ENCODE measurements around the gene C12orf56. TPM values are rescaled to one million over a fixed set of nuclear protein-coding genes. Genes with fewer than 3 reads are reported as not detected.
"Not testable (repeated sequence)": the region's sequence is repeated elsewhere in the genome, so short reads cannot be mapped to it uniquely, and the experiment has no call there.

C12orf56 gene
- total and polyA plus RNA-seq, 4 donors: 0.08 to 0.47 (median 0.24) TPM; not detected in 1

DNA sequence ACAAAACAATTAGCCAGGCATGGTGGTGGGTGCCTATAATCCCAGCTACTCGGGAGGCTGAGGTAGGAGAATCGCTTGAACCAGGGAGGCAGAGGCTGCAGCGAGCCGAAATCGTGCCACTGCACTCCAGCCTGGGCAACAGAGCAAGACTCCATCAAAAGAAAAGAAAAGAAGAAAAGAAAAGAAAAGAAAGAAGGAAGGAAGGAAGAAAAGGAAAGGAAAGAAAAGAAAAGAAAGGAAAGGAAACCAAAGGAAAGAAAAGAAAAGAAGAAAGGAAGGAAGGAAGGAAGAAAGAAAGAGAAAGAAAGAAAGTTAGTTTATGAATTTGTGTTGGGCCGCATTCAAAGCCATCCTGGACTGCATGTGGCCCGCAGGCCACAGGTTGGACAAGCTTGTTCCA, 172.9 kb downstream of the C12orf56 start:
- H3K4me3 ChIP-seq (ENCODE audit: low read depth in 1 of 3, low read length in 3 of 3); H3K27me3 ChIP-seq (ENCODE audit: control insufficient read depth in 4 of 4, insufficient read depth in 4 of 4, low read length in 3 of 4); H3K9me3 ChIP-seq (ENCODE audit: control insufficient read depth in 4 of 4, low read length in 3 of 4); DNase-seq (ENCODE audit: low spot score); H3K27ac ChIP-seq (ENCODE audit: low read depth in 1 of 2, low read length in 2 of 2); H3K9ac ChIP-seq (ENCODE audit: low read depth in 1 of 2, low read length in 2 of 2): not testable (repeated sequence)
- WGBS: 99% methylated on average over 7 of the region's 7 CpGs
- H3K36me3 ChIP-seq (ENCODE audit: control insufficient read depth in 4 of 4, insufficient read depth in 3 of 4, low read depth in 1 of 4, low read length in 3 of 4): peaks cover 0 to 13% (median 2%) of the 10 kb centered on the region in 4 donors
- peaks cover 0 to 10% (median 8%) of the 10 kb centered on the region in 4 donors for H3K4me1 ChIP-seq (ENCODE audit: control insufficient read depth in 4 of 4, insufficient read depth in 4 of 4, low read length in 3 of 4)

- H3K4me3 ChIP-seq (ENCODE audit: low read depth in 1 of 3, low read length in 3 of 3): no peak overlapping the region
Observed at GRCh38 chr12:64216239-64216638, 174.3 kb downstream of the C12orf56 start.

More at GRCh38 chr12:64216239-64216638, 174.3 kb downstream of the C12orf56 start:
- DNase-seq (ENCODE audit: low spot score): no peak
- no peaks in the 10 kb centered on the region for H3K9me3 ChIP-seq (ENCODE audit: control insufficient read depth in 4 of 4, low read length in 3 of 4)
- H3K9ac ChIP-seq (ENCODE audit: low read depth in 1 of 2, low read length in 2 of 2): no peak overlapping the region
- TF ChIP-seq TAF1 (conservative IDR thresholded peaks at IDR 0.05): no peak
- no peak for TF ChIP-seq RAD21 (IDR thresholded peaks at IDR 0.05)
- no peak for TF ChIP-seq JUND (IDR thresholded peaks at IDR 0.05)
- TF ChIP-seq RXRA (IDR thresholded peaks at IDR 0.05): no peak
- TF ChIP-seq, protein P1, sequence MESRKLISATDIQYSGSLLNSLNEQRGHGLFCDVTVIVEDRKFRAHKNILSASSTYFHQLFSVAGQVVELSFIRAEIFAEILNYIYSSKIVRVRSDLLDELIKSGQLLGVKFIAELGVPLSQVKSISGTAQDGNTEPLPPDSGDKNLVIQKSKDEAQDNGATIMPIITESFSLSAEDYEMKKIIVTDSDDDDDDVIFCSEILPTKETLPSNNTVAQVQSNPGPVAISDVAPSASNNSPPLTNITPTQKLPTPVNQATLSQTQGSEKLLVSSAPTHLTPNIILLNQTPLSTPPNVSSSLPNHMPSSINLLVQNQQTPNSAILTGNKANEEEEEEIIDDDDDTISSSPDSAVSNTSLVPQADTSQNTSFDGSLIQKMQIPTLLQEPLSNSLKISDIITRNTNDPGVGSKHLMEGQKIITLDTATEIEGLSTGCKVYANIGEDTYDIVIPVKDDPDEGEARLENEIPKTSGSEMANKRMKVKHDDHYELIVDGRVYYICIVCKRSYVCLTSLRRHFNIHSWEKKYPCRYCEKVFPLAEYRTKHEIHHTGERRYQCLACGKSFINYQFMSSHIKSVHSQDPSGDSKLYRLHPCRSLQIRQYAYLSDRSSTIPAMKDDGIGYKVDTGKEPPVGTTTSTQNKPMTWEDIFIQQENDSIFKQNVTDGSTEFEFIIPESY (IDR thresholded peaks at IDR 0.05): no peak
- TF ChIP-seq REST (IDR thresholded peaks at IDR 0.05): no peak
- TF ChIP-seq, protein P2, sequence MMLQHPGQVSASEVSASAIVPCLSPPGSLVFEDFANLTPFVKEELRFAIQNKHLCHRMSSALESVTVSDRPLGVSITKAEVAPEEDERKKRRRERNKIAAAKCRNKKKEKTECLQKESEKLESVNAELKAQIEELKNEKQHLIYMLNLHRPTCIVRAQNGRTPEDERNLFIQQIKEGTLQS (IDR thresholded peaks at IDR 0.05): no peak
- TF ChIP-seq, protein P3, sequence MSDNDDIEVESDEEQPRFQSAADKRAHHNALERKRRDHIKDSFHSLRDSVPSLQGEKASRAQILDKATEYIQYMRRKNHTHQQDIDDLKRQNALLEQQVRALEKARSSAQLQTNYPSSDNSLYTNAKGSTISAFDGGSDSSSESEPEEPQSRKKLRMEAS (IDR thresholded peaks at IDR 0.05): no peak
- TF ChIP-seq, protein P4, sequence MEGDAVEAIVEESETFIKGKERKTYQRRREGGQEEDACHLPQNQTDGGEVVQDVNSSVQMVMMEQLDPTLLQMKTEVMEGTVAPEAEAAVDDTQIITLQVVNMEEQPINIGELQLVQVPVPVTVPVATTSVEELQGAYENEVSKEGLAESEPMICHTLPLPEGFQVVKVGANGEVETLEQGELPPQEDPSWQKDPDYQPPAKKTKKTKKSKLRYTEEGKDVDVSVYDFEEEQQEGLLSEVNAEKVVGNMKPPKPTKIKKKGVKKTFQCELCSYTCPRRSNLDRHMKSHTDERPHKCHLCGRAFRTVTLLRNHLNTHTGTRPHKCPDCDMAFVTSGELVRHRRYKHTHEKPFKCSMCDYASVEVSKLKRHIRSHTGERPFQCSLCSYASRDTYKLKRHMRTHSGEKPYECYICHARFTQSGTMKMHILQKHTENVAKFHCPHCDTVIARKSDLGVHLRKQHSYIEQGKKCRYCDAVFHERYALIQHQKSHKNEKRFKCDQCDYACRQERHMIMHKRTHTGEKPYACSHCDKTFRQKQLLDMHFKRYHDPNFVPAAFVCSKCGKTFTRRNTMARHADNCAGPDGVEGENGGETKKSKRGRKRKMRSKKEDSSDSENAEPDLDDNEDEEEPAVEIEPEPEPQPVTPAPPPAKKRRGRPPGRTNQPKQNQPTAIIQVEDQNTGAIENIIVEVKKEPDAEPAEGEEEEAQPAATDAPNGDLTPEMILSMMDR (IDR thresholded peaks at IDR 0.05; ENCODE audit: low read depth, low read length, missing input control): no peak
- TF ChIP-seq NR2F2 (IDR thresholded peaks at IDR 0.05): no peak
- TF ChIP-seq FOXA1 (IDR thresholded peaks at IDR 0.05): no peak
- no peak for TF ChIP-seq YY1 (IDR thresholded peaks at IDR 0.05)
- no peak for TF ChIP-seq EGR1 (IDR thresholded peaks at IDR 0.05; ENCODE audit: low read depth in 2 of 2)
- no peaks in the 10 kb centered on the region for H3K27me3 ChIP-seq (ENCODE audit: control insufficient read depth in 4 of 4, insufficient read depth in 4 of 4, low read length in 3 of 4)
- H3K36me3 ChIP-seq (ENCODE audit: control insufficient read depth in 4 of 4, insufficient read depth in 3 of 4, low read depth in 1 of 4, low read length in 3 of 4): peaks cover 0 to 13% (median 2%) of the 10 kb centered on the region in 4 donors
- peaks cover 0 to 6% (median 4%) of the 10 kb centered on the region in 4 donors for H3K4me1 ChIP-seq (ENCODE audit: control insufficient read depth in 4 of 4, insufficient read depth in 4 of 4, low read length in 3 of 4)
- H3K27ac ChIP-seq (ENCODE audit: low read depth in 1 of 2, low read length in 2 of 2): no peak overlapping the region

Small RNAs within 50 kb of the gene (small RNA-seq; reads per million reads assigned to genes)
- gene RF01210 (not detected), gene RNU5A-7P (not detected)

Other genes starting within 250 kb of the C12orf56 start
- gene KICS2, start 168.5 kb downstream of the C12orf56 start, total RNA-seq: 10 to 100 TPM in 1 of 2 donors, 1 to 10 TPM in 1; 4.1 to 10.7 TPM
- 1 to 10 TPM; 3.4 to 6.5 TPM for gene KICS2, start 168.5 kb downstream of the C12orf56 start, polyA plus RNA-seq
- 10 to 100 TPM; 23.4 to 44.8 TPM for gene XPOT, start 13.6 kb upstream of the C12orf56 start, total RNA-seq
- 10 to 100 TPM; 16.7 to 24.3 TPM for gene XPOT, start 13.6 kb upstream of the C12orf56 start, polyA plus RNA-seq
- 10 to 100 TPM; 16.7 to 20.7 TPM for gene TBK1, start 61.4 kb upstream of the C12orf56 start, total RNA-seq
- gene TBK1, start 61.4 kb upstream of the C12orf56 start, polyA plus RNA-seq: 10 to 100 TPM in 1 of 2 donors, 1 to 10 TPM in 1; 7.6 to 11.1 TPM
- 1 to 10 TPM; 9.0 to 9.1 TPM for gene RASSF3, start 219.7 kb upstream of the C12orf56 start, total RNA-seq
- 1 to 10 TPM; 2.2 TPM for gene RASSF3, start 219.7 kb upstream of the C12orf56 start, polyA plus RNA-seq